ENCODE measurements around the gene ASB5. TPM values are rescaled to one million over a fixed set of nuclear protein-coding genes. Genes with fewer than 3 reads are reported as not detected.
A peak's percentile ranks its signal among the peaks of the same experiment; 100 is the strongest.
"Not testable (repeated sequence)": the region's sequence is repeated elsewhere in the genome, so short reads cannot be mapped to it uniquely, and the experiment has no call there.

Gene ASB5, protein sequence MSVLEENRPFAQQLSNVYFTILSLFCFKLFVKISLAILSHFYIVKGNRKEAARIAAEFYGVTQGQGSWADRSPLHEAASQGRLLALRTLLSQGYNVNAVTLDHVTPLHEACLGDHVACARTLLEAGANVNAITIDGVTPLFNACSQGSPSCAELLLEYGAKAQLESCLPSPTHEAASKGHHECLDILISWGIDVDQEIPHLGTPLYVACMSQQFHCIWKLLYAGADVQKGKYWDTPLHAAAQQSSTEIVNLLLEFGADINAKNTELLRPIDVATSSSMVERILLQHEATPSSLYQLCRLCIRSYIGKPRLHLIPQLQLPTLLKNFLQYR
- 0.50 and 0.69 TPM in 2 replicates for total RNA-seq

GRCh38 chr4:176268963-176269362 is at the start of gene ASB5:
Gene ASB5 (minus strand): TSS chr4:176269222. CDS start chr4:176269108, 114 bp downstream.
- no peak for DNase-seq (ENCODE audit: low read depth)

- no peak for DNase-seq (ENCODE audit: low read depth)
These were observed 44.7 kb upstream of the ASB5 start for GRCh38 chr4:176313596-176314336.

GRCh38 chr4:176309772-176310171 is 40.8 kb upstream of the ASB5 start:
- no peak for DNase-seq (ENCODE audit: low read depth)

DNA sequence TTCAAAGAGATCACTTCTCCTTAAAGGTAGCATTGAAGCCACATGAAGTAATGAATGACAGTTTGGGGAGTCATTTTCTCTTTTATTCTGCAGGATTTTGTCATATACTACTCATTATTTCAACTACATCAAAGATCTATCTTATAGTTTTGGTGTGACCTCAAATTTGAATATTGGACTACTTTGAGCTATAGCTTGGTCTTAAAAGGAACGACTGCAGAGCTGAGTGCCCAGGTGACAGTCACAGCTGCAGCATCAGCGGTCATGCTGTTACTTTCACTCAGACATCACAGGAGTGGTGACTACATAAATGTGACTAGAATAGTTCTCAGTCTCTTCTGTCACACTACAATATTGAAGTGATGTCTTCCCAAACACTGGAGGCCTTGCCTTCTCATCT is 40.0 kb upstream of the ASB5 start:
- DNase-seq (ENCODE audit: low read depth): no peak

- no peak for DNase-seq (ENCODE audit: low read depth)
These were observed 39.4 kb upstream of the ASB5 start for GRCh38 chr4:176308441-176308840.

- no peak for DNase-seq (ENCODE audit: low read depth)
These were observed 38.6 kb upstream of the ASB5 start for GRCh38 chr4:176307666-176307930.

DNA sequence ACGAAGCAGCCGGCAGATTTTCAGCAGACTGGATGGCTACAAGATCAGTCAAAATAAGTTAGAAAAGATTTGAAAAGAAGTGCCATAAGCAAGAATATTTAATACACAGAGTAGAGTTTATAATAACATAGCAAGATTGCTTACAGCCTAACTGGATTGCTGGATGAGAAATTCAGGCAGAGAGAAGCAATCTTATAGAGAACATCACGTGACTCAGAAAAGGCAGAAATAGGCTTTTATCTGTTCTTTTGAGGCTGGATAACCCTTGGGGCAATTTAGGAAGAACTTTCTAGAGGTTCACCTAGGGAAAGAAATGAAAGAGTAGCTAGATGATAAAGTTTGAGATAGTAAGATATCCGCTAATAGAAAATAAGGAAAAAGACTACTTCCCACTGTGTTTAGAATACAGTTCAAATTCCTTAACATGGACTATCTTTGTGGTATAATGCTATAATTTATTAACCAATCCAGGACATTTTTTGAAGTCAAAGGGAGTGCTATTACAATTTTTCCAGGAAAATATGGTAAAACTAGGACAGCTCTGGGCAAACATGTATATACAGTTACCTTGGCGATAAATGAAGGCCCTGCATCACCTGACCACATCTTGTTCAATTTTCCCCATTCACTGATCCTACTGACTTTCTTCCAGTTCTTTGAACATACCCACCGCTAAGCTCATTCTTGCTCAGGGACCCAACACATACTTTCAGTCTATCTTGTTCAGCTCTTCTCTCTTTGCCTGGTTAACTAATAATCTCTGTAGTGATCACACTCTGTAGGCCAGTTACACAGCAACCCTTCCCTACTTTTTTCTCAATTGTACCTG is 38.0 kb upstream of the ASB5 start:
- DNase-seq (ENCODE audit: low read depth): peak; percentile 93

- DNase-seq (ENCODE audit: low read depth): no peak
These were observed 34.9 kb upstream of the ASB5 start for GRCh38 chr4:176303938-176304337.

GRCh38 chr4:176302283-176303275 is 33.6 kb upstream of the ASB5 start:
- peak; percentile 94 for DNase-seq (ENCODE audit: low read depth)

DNA sequence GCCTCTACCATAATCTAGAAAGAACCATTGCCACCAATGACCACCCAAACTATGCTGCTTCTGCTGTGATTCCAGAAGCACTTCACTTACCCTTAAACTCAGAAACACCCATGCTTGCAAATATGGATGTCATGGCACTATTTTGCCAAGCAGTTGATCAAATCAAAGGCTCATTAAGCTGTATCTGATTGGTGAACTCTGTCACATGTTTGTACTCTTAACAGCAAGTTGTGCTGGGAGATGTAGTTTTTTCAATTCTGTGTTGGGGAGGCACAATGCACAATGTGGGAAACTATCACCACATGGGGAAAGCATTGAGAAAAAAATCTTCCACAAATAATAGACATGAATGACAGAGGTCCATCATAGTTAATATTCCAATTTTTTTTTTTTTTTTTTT is 31.5 kb upstream of the ASB5 start:
- DNase-seq (ENCODE audit: low read depth): no peak

GRCh38 chr4:176300036-176300435 is 31.0 kb upstream of the ASB5 start:
- DNase-seq (ENCODE audit: low read depth): no peak

- no peak for DNase-seq (ENCODE audit: low read depth)
These were observed 29.6 kb upstream of the ASB5 start for GRCh38 chr4:176298664-176299063.

DNA sequence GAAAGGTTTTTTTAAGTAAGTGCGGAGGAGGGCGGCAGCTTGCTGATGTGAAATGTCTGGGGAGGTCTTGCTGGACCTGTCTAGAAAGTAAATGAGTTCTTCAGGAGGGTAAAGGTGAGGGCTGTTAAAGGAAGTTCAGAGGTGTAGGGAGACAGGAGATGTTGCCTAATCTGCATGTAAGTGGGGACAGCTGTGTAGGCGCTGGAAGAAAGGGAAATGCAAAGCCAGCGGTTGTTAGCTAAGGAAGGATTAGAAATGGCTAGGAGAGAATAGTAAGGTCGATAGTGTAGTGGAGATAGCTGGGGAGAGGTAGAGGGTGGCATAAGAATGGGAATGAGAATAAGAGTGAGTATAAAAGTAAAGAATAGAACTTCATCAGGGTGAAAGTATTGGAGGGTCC is 26.9 kb upstream of the ASB5 start:
- DNase-seq (ENCODE audit: low read depth): not testable (repeated sequence)

- no peak for DNase-seq (ENCODE audit: low read depth)
These were observed 24.6 kb upstream of the ASB5 start for GRCh38 chr4:176293660-176294059.

DNA sequence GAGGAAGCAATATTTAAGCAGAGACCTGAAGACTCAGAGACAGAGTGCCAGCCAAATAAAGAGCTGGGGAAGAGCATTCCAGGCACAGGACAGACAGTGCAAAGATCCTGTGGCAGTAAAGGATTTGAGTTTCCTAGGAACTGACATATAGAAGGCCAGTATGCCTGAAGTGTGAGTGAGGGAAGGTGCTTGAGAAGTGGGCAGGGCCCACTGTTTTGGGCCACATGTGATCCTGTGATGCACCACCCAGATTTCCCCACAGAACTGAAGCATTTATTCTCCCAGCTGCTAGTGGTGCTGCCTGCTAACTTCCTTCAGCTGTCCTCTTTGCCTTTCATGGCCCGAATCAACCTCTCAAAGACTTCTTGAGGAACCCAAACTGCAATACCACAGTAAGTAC is 23.9 kb upstream of the ASB5 start:
- DNase-seq (ENCODE audit: low read depth): no peak

GRCh38 chr4:176291748-176292147 is 22.7 kb upstream of the ASB5 start:
- DNase-seq (ENCODE audit: low read depth): no peak

DNA sequence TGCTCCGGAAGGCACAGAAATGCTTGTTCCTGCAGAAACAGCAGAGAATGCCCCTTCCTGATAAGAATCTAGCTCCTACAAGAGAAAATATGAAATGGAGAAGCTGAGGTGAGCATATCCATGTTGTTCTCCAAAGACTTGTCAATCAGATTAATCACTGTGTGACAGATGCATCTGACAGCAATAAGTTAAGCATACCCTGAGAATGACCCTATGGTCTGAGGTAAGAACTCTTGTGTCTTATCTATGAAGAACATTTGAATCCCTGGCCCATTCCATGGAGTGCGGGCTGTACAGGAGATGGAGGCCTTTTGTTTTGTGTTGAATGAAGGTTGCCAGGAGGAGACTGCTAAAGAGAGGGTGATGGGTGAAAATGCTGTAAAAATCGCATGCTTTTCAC is 21.5 kb upstream of the ASB5 start:
- no peak for DNase-seq (ENCODE audit: low read depth)

GRCh38 chr4:176289561-176289960 is 20.5 kb upstream of the ASB5 start:
- no peak for DNase-seq (ENCODE audit: low read depth)

DNA sequence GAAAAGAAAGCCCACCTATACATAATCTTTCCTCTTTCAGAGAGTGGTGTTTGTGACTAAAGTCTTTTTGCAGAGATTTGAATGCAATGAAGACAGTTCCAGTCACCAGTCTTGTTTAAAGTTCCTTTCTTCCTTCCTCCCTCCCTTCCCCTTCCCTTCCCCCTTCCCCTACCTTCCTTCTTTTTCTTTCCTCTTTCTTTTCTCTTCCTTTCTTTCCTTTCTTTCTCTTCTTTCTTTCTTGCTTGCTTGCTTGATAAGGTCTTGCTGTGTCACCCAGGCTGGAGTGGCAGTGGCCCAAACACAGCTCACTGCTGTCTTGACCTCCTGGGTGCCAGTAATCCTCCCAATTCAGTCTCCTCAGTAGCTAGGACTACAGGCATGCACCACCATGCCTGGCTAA is 19.0 kb upstream of the ASB5 start:
- DNase-seq (ENCODE audit: low read depth): no peak

- DNase-seq (ENCODE audit: low read depth): no peak
These were observed 18.5 kb upstream of the ASB5 start for GRCh38 chr4:176287546-176287945.

DNA sequence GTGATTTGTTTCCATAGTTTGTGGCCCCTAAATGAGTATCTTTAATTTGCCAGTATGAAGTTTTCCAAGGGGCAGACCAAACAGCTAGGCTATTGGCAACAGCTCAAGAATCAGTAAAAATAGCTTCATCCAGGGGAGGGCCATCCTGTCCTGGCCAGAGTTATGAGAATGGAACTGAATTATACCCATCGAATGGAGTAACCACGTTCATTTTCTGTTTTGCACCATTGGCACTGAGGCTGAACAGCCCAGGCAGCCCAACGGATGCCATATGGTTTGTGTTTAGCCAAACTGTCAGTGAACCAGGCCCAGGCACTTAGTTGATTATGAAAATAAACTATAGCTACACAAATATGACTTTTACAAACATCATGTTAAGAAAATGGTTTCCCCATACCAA is 17.7 kb upstream of the ASB5 start:
- DNase-seq (ENCODE audit: low read depth): no peak

DNA sequence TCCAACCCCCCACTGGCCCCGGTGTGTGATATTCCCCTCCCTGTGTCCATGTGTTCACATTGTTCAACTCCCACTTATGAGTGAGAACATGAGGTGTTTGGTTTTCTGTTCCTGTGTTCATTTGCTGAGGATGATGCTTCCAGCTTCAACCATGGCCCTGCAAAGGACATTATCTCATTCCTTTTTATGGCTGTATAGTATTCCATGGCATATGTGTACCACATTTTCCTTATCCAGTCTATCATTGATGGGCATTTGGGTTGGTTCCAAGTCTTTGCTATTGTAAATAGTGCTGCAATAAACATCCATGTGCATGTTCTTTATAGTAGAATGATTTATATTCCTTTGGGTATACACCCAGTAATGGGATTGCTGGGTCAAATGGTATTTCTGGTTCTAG is 10.5 kb upstream of the ASB5 start:
- DNase-seq (ENCODE audit: low read depth): not testable (repeated sequence)

Data from renal cortical epithelial cell (primary cell).